ENCODE data around the gene RS1. TPM values are rescaled to one million over a fixed set of nuclear protein-coding genes. Genes with fewer than 3 reads are reported as not detected.

The RS1 gene
- total and polyA plus RNA-seq, 2 of the 4 experiments (the other 2 are of a cell fraction), result not detected

GRCh38 chrX:18649498-18649951, 22.4 kb downstream of the RS1 start:
- TF ChIP-seq MXI1 (IDR thresholded peaks at IDR 0.05; ENCODE audit: borderline replicate concordance, low read depth, low read length) (no peak), NFE2L2 (IDR thresholded peaks at IDR 0.05; ENCODE audit: low read depth, low read length) (no peak), BHLHE40 (IDR thresholded peaks at IDR 0.05; ENCODE audit: low read depth, low read length) (no peak), POLR2A (IDR thresholded peaks at IDR 0.05; ENCODE audit: low read depth, low read length) (no peak), CHD1 (IDR thresholded peaks at IDR 0.05; ENCODE audit: low read depth, low read length) (no peak), RCOR1 (IDR thresholded peaks at IDR 0.05; ENCODE audit: insufficient replicate concordance, low read length) (no peak), MAZ (IDR thresholded peaks at IDR 0.05; ENCODE audit: borderline replicate concordance, low read depth, low read length) (no peak), FOS (IDR thresholded peaks at IDR 0.05; ENCODE audit: low read depth, low read length) (no peak), MAFK (IDR thresholded peaks at IDR 0.05; ENCODE audit: low read depth, low read length) (no peak)
- TF ChIP-seq, protein P1, sequence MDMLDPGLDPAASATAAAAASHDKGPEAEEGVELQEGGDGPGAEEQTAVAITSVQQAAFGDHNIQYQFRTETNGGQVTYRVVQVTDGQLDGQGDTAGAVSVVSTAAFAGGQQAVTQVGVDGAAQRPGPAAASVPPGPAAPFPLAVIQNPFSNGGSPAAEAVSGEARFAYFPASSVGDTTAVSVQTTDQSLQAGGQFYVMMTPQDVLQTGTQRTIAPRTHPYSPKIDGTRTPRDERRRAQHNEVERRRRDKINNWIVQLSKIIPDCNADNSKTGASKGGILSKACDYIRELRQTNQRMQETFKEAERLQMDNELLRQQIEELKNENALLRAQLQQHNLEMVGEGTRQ (IDR thresholded peaks at IDR 0.05; ENCODE audit: low read depth, low read length), result no peak
- TF ChIP-seq, protein P2, sequence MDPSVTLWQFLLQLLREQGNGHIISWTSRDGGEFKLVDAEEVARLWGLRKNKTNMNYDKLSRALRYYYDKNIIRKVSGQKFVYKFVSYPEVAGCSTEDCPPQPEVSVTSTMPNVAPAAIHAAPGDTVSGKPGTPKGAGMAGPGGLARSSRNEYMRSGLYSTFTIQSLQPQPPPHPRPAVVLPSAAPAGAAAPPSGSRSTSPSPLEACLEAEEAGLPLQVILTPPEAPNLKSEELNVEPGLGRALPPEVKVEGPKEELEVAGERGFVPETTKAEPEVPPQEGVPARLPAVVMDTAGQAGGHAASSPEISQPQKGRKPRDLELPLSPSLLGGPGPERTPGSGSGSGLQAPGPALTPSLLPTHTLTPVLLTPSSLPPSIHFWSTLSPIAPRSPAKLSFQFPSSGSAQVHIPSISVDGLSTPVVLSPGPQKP (IDR thresholded peaks at IDR 0.05; ENCODE audit: borderline replicate concordance, low read depth, low read length), result no peak
- H3K18ac ChIP-seq (ENCODE audit: low read depth, low read length), result no peak overlapping the region
- no peak overlapping the region for H2AK5ac ChIP-seq (ENCODE audit: low read depth, low read length)
- in situ Hi-C loops (cut with MboI; ENCODE audit: low sequenced_read_pairs) (no loop called here), dilution Hi-C loops (cut with HindIII; ENCODE audit: low sequenced_read_pairs, unreplicated experiment) (no loop called here), intact Hi-C loops (cut with micrococcal nuclease) (no loop called here)
- no peak overlapping the region for H4K8ac ChIP-seq (ENCODE audit: low read depth in 2 of 2, low read length in 2 of 2)
- H2AK9ac ChIP-seq (replicated peaks; ENCODE audit: low read depth, low read length, poor library complexity), result no peak overlapping the region
- no peak overlapping the region for H3K27ac ChIP-seq (ENCODE audit: insufficient read depth, low read length)
- no TSS peak for BruUV-seq (replicated peaks)
- H3K56ac ChIP-seq (ENCODE audit: extremely low read depth, insufficient read depth, low read length), result no peak overlapping the region
- DNase-seq (no peak), ATAC-seq (ENCODE audit: low read depth) (no peak)
- H3K23ac ChIP-seq (ENCODE audit: low read depth, low read length), result no peak overlapping the region
- H4K5ac ChIP-seq (ENCODE audit: low read depth, low read length), result no peak overlapping the region
- H2BK20ac ChIP-seq (ENCODE audit: low read depth, low read length), result no peak overlapping the region
- H2BK15ac ChIP-seq (ENCODE audit: low read depth, low read length), result no peak overlapping the region
- no peaks in the 10 kb centered on the region for H3K79me1 ChIP-seq (ENCODE audit: low read depth in 1 of 2, low read length in 2 of 2)
- H3K36me3 ChIP-seq (ENCODE audit: control insufficient read depth, insufficient read depth, low read length), result no peaks in the 10 kb centered on the region
- POLR2A ChIA-PET (ENCODE audit: unreplicated experiment), result no interaction called here
- no peak overlapping the region for H2BK120ac ChIP-seq (ENCODE audit: low read depth, low read length)
- no peaks in the 10 kb centered on the region for H4K20me1 ChIP-seq (ENCODE audit: insufficient read depth, low read length)
- no peak overlapping the region for H3K9ac ChIP-seq (ENCODE audit: low read depth, low read length)
- no CpG with 5 or more reads among the region's 9 CpGs for WGBS, 2 experiments (ENCODE audit: extremely low coverage in 2 of 2, insufficient read length in 1 of 2)
- no peak overlapping the region for H2AFZ ChIP-seq (replicated peaks; ENCODE audit: low read length, poor library complexity)
- no peaks in the 10 kb centered on the region for H3K9me3 ChIP-seq (ENCODE audit: control insufficient read depth, insufficient read depth, low read length)
- H3K4me1 ChIP-seq (ENCODE audit: control insufficient read depth, insufficient read depth, low read length), result no peaks in the 10 kb centered on the region
- CTCF ChIA-PET, result no interaction called here
- H4K91ac ChIP-seq (ENCODE audit: insufficient read depth, low read depth, low read length), result no peak overlapping the region
- no peak overlapping the region for H3K4me2 ChIP-seq (ENCODE audit: low read depth, low read length)
- H3K4ac ChIP-seq (ENCODE audit: low read depth, low read length), result no peak overlapping the region
- no peak overlapping the region for H3K14ac ChIP-seq (replicated peaks; ENCODE audit: low read depth, low read length)
- H2BK5ac ChIP-seq (ENCODE audit: low read depth, low read length, poor library complexity, severe bottlenecking), result no peak overlapping the region
- H3K4me3 ChIP-seq (ENCODE audit: insufficient read depth, low read depth, low read length), result no peak overlapping the region
- H3K27me3 ChIP-seq (ENCODE audit: control insufficient read depth, insufficient read depth, low read length), result no peaks in the 10 kb centered on the region
- no peaks in the 10 kb centered on the region for H3K9me1 ChIP-seq (ENCODE audit: insufficient read depth, low read length)

Measured in IMR-90 (cell line).